ENCODE results near the gene HECW1.

DNA sequence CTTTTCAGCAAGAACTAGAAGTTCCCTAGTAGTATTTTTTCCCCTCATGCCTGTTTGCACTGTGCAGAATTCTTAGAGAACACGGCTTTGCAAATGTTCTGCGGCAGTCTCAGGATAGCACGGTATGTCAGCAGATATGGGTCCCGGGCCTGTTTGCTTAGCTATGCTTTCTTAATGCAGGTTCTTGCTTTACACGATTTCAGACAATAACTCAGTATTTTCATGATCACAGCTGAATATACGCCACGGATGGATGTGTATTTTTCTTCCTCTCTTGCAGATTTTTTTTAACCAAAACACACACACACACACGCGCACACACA is 137.3 kb downstream of the HECW1 start:
- TF ChIP-seq CTCF (conservative IDR thresholded peaks at IDR 0.05; ENCODE audit: low read depth in 2 of 2): no peak
- TF ChIP-seq REST (IDR thresholded peaks at IDR 0.05; ENCODE audit: unreplicated experiment): no peak
